ENCODE data around the gene PRM3.

The PRM3 gene

DNA sequence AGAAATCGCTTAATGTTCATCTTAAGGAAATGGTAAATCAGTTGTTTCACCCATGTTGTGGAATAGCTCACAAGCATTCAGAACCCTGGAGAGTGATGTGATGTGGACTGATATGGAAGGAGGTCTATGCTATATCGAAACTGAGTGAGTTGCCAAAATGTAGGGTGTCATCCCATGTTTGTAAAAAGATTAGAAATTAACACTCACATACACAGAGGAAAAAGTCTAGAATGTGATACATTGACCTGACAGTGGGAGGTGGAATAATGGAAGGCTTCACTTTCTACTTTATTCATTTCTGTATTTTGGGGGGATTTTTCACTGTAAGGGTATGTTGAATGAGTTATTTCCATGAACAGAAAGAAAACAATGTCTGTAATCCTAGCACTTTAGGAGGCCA, 12.4 kb upstream of the PRM3 start:
- POLR2A ChIA-PET, result no interaction called here
- TF ChIP-seq FOXA1 (IDR thresholded peaks at IDR 0.05) (no peak), FOXM1 (IDR thresholded peaks at IDR 0.05; ENCODE audit: borderline replicate concordance) (no peak), ELF4 (IDR thresholded peaks at IDR 0.05) (no peak), TARDBP (IDR thresholded peaks at IDR 0.05) (no peak), SP1 (IDR thresholded peaks at IDR 0.05) (no peak), HDGF (IDR thresholded peaks at IDR 0.05; ENCODE audit: borderline replicate concordance) (no peak), L3MBTL2 (conservative IDR thresholded peaks at IDR 0.05) (no peak), SUZ12 (IDR thresholded peaks at IDR 0.05) (no peak), NFRKB (IDR thresholded peaks at IDR 0.05) (no peak), ZNF384 (IDR thresholded peaks at IDR 0.05) (no peak), FOXK2 (IDR thresholded peaks at IDR 0.05) (no peak), BHLHE40 (IDR thresholded peaks at IDR 0.05; ENCODE audit: borderline replicate concordance) (no peak), CTBP1 (IDR thresholded peaks at IDR 0.05; ENCODE audit: borderline replicate concordance) (no peak), ARNT (IDR thresholded peaks at IDR 0.05) (no peak), LEF1 (IDR thresholded peaks at IDR 0.05; ENCODE audit: borderline replicate concordance) (no peak)
- TF ChIP-seq, protein P1, sequence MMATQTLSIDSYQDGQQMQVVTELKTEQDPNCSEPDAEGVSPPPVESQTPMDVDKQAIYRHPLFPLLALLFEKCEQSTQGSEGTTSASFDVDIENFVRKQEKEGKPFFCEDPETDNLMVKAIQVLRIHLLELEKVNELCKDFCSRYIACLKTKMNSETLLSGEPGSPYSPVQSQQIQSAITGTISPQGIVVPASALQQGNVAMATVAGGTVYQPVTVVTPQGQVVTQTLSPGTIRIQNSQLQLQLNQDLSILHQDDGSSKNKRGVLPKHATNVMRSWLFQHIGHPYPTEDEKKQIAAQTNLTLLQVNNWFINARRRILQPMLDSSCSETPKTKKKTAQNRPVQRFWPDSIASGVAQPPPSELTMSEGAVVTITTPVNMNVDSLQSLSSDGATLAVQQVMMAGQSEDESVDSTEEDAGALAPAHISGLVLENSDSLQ (IDR thresholded peaks at IDR 0.05), result no peak
- DNase-seq (ENCODE audit: extremely low spot score), result no peak
- CTCF ChIA-PET, result no interaction called here

DNA sequence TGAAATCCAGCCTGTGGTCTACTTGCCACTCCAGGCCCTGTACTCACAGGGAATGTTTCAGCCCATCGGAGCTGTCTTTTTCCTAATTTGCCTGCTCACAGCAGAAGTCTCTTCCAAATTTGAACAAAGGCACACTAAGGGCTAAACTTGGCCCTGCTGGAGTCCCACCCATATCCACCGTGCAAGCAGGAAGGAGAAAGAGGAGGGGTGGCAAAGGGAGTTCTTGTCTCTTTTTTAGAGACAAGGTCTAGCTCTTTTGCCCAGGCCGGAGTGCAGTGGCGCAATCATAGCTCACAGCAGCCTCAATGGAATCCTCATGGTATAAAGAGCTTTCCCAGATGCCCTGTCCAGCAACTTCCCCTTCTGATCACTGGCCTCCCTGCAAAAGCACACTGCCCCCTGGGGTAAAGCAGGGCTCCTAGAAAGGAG, 10.4 kb upstream of the PRM3 start:
- ChIA-PET POLR2A (interaction anchor here (1.6 kb wide), 1 partner anchor 28 kb away, joined by 4 read pairs; the partner anchor contains the start of gene SOCS1), CTCF (interaction anchor here (0.6 to 1.3 kb wide), 3 partner anchors 10 to 51 kb away, joined by 3 to 6 read pairs (median 5); partner anchors contain the start of genes PRM3 and SOCS1)
- no peak for DNase-seq (ENCODE audit: extremely low spot score)
- TF ChIP-seq, protein P1 (IDR thresholded peaks at IDR 0.05), result no peak
- TF ChIP-seq SP1 (IDR thresholded peaks at IDR 0.05) (no peak), ZNF384 (IDR thresholded peaks at IDR 0.05) (no peak), TARDBP (IDR thresholded peaks at IDR 0.05) (no peak), HDGF (IDR thresholded peaks at IDR 0.05; ENCODE audit: borderline replicate concordance) (no peak), NFRKB (IDR thresholded peaks at IDR 0.05) (no peak), FOXK2 (IDR thresholded peaks at IDR 0.05) (no peak), CTBP1 (IDR thresholded peaks at IDR 0.05; ENCODE audit: borderline replicate concordance) (no peak), FOXA1 (IDR thresholded peaks at IDR 0.05) (no peak), SUZ12 (IDR thresholded peaks at IDR 0.05) (no peak), ELF4 (IDR thresholded peaks at IDR 0.05) (no peak), L3MBTL2 (conservative IDR thresholded peaks at IDR 0.05) (no peak), ARNT (IDR thresholded peaks at IDR 0.05) (no peak), FOXM1 (IDR thresholded peaks at IDR 0.05; ENCODE audit: borderline replicate concordance) (no peak)

DNA sequence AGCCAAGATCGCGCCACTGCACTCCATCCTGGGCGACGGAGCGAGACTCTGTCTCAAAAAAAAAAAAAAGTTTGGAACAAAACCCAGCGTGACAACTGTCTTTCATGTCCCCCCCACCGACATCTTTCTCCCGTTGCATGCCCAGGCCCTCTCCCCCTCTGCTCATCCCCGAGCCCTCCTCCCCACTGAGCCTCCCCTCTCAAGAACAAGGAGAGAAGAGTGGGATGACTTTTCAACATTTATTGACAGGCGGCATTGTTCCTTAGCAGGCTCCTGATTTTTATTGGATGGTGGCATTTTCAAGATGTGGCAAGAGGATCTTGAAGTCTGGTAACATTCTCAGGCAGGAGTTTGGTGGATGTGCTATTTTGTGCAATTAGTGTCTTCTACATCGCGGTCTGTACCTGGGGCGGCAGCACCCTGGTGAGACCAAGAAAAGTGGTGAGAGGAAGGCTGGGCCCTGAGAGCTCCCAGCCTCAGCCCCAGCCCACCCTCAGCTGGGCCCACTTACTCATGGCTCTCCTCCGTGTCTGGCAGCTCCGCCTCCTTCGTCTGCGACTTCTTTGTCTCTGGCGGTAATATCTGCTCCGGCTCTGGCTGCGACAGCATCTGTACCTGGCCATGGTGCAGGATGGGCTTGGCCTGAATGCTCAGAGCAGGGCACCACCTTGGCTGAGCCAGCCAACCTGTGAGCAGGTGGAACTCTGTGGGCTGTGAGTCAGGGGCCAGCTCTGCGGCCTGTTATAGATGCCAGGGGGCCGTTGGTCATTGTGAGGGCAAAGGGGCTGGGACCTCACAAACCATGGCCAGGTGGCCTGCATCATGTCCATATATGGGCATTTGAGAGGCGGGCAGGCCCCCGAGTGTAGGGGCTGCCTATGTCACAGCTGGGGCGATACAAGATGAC, 7.4 kb upstream of the PRM3 start, which contains the start of gene PRM1:
TSS of gene PRM1 (minus strand) at position 715 of the 907 bp plus-strand sequence. CDS start at position 623, 92 bp downstream.
- DNase-seq (ENCODE audit: extremely low spot score), result no peak
- CTCF ChIA-PET, result no interaction called here
- TF ChIP-seq FOXK2 (IDR thresholded peaks at IDR 0.05) (no peak), LEF1 (IDR thresholded peaks at IDR 0.05; ENCODE audit: borderline replicate concordance) (no peak), ZNF384 (IDR thresholded peaks at IDR 0.05) (no peak), NFRKB (IDR thresholded peaks at IDR 0.05) (no peak), ELF4 (IDR thresholded peaks at IDR 0.05) (no peak), CTBP1 (IDR thresholded peaks at IDR 0.05; ENCODE audit: borderline replicate concordance) (no peak), TARDBP (IDR thresholded peaks at IDR 0.05) (no peak), ARNT (IDR thresholded peaks at IDR 0.05) (no peak), HDGF (IDR thresholded peaks at IDR 0.05; ENCODE audit: borderline replicate concordance) (no peak)
- POLR2A ChIA-PET, result no interaction called here

DNA sequence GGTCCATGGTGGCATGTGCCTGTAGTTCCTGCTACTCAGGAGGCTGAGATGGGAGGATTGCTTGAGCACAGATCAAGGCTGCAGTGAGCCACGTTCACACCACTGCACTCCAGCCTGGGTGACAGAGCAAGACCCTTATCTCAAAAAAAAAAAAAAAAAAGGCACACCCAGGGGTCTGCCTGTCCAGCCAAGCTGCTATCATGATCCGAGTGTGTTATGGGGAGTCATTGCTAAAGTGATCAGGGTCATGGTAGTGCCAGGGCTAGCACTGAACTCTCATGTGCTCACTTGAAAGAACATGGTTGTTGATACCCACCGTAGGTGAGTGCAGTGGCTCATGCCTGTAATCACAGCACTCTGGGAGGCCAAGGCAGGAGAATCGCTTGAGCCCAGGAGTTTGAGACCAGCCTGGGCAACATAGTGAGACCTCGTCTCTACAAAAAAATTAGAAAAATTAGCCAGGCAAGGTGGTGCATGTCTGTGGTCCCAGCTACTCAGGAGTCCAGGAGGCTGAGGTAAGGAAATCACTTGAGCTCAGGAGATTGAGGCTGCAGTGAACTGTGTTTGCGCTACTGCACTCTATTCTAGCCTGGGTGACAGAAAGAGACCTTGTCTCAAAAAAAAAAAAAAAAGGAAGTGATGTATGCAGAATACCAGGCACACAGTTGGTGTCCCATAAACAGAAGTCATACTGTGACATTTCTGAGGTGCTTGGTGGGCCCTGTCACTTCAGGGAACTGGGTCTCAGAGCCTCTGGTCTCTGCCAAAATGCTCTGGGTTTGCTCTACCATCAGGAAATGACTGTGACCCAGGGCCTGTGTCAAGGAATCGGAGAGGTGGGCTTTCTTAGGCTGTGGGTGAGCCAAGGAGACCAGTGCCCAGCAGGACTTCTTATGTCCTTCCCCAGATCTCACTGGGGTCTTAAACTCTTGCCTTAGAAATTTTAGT, 5.5 kb upstream of the PRM3 start:
- ChIA-PET CTCF (no interaction called here), POLR2A (no interaction called here)
- DNase-seq (ENCODE audit: extremely low spot score), result no peak
- TF ChIP-seq NFRKB (IDR thresholded peaks at IDR 0.05) (no peak), FOXA1 (IDR thresholded peaks at IDR 0.05) (no peak), LEF1 (IDR thresholded peaks at IDR 0.05; ENCODE audit: borderline replicate concordance) (no peak), TARDBP (IDR thresholded peaks at IDR 0.05) (no peak), SP1 (IDR thresholded peaks at IDR 0.05) (no peak), FOXK2 (IDR thresholded peaks at IDR 0.05) (no peak), HDGF (IDR thresholded peaks at IDR 0.05; ENCODE audit: borderline replicate concordance) (no peak), CTBP1 (IDR thresholded peaks at IDR 0.05; ENCODE audit: borderline replicate concordance) (no peak), ARNT (IDR thresholded peaks at IDR 0.05) (no peak), SUZ12 (IDR thresholded peaks at IDR 0.05) (no peak), BHLHE40 (IDR thresholded peaks at IDR 0.05; ENCODE audit: borderline replicate concordance) (no peak), ELF4 (IDR thresholded peaks at IDR 0.05) (no peak), ZNF384 (IDR thresholded peaks at IDR 0.05) (no peak), L3MBTL2 (conservative IDR thresholded peaks at IDR 0.05) (no peak)
- TF ChIP-seq, protein P1 (IDR thresholded peaks at IDR 0.05), result no peak
